Neural progenitor cell (in vitro differentiated cells): ENCODE data around the gene MAPK9.

Experiments used
- EZH2 ChIP-seq: fragments of 200-600 bp; sonication (generic); IDR thresholded peaks from 2 replicates; pipeline ENCODE4 v1.6.1; 2017; ENCODE audit warnings: antibody characterized with exemption, mild to moderate bottlenecking, moderate library complexity
- EZH2phosphoT487 ChIP-seq: fragments of 200-600 bp; sonication (generic); IDR thresholded peaks from 2 replicates; pipeline ENCODE4 v1.6.1; 2017; ENCODE audit warnings: antibody characterized with exemption
- TF ChIP-seq, protein P1 (sequence below): fragments of 200-600 bp; sonication (generic); IDR thresholded peaks from 2 replicates; pipeline ENCODE4 v1.5.1; 2017; ENCODE audit warnings: antibody characterized with exemption, mild to moderate bottlenecking

DNA sequence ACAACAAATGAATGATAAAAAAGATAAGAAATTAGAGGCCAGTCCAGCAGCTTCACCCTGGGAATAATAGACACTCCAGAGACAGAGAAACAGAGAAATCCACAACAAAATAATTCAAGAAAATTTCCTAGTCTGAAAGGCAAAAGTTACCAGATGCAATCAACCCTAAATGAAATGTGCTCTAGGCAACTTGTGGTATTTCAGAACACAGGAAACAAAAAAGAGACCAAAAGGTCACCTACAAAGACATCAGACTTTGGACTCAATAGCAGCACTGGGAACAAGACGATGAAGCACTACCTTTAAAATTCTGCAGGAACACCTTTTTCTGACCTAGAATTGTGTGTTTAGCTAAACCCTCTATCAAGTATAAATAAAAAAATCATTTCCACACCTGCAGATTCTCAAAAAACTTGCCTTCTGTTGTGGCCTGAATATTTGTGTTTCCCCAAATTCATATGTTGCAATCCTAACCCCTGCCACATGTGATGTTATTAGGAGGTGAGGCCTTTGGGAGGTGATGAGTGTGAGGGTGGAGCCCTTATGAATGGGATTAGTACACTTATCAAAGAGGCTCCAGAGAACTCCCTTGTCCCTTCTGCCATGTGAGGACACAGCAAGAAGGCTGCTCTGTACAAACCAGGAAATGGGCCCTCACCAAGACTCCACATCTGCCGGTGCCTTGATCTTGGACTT, 5.9 kb upstream of the MAPK9 start:
- TF ChIP-seq, protein P1, sequence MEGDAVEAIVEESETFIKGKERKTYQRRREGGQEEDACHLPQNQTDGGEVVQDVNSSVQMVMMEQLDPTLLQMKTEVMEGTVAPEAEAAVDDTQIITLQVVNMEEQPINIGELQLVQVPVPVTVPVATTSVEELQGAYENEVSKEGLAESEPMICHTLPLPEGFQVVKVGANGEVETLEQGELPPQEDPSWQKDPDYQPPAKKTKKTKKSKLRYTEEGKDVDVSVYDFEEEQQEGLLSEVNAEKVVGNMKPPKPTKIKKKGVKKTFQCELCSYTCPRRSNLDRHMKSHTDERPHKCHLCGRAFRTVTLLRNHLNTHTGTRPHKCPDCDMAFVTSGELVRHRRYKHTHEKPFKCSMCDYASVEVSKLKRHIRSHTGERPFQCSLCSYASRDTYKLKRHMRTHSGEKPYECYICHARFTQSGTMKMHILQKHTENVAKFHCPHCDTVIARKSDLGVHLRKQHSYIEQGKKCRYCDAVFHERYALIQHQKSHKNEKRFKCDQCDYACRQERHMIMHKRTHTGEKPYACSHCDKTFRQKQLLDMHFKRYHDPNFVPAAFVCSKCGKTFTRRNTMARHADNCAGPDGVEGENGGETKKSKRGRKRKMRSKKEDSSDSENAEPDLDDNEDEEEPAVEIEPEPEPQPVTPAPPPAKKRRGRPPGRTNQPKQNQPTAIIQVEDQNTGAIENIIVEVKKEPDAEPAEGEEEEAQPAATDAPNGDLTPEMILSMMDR = no peak
- TF ChIP-seq EZH2 (no peak), EZH2phosphoT487 (no peak)
